ENCODE data around the gene LDHD.

GRCh38 chr16:75068085-75069031, 48.2 kb downstream of the LDHD start:
- TF ChIP-seq CTCF (IDR thresholded peaks at IDR 0.05; ENCODE audit: low read depth, low read length, poor library complexity, severe bottlenecking) (no peak), EZH2phosphoT487 (IDR thresholded peaks at IDR 0.05; ENCODE audit: borderline replicate concordance, low read length) (no peak)
